ENCODE data around the gene ZNF559. TPM values are rescaled to one million over a fixed set of nuclear protein-coding genes. Genes with fewer than 3 reads are reported as not detected.

Gene ZNF559
- total and polyA plus RNA-seq, 2 experiments from 2014 or later, result 18.9 to 19.3 TPM

DNA sequence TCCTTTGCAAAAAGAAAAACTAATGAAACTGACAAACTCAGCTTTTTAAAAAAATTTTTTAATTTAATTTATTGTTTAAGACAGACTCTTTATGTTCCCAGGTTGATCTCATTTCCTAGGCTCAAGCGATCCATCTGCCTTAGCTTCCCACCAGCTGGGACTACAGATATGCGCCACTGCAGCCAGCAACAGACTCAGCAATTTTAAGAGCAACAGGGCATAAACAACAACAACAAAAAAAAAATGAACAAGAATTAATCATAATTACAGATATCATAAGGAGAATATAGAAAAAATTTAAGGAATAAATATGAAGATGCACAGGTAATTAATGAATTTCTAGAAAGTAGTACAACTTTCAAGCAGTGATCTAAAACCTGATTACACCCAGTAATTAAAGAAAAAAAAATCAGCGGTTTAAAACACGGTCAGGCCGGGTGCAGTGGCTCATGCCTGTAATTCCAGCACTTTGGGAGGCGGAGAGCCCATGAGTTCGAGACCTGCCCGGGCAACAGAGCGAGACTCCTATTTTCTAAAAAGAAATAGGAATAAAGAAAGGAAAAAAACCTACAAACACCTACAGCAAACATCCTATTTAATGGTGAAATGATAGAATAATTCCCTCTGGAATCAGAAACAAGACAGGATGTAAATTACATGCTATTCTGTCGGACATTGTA is 15.7 kb upstream of the ZNF559 start (continued):
- TF ChIP-seq, protein P1, sequence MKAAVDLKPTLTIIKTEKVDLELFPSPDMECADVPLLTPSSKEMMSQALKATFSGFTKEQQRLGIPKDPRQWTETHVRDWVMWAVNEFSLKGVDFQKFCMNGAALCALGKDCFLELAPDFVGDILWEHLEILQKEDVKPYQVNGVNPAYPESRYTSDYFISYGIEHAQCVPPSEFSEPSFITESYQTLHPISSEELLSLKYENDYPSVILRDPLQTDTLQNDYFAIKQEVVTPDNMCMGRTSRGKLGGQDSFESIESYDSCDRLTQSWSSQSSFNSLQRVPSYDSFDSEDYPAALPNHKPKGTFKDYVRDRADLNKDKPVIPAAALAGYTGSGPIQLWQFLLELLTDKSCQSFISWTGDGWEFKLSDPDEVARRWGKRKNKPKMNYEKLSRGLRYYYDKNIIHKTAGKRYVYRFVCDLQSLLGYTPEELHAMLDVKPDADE (IDR thresholded peaks at IDR 0.05), result no peak
- TF ChIP-seq CREB1 (CRISPR knock-in tag; IDR thresholded peaks at IDR 0.05; ENCODE audit: low read depth) (no peak), STAT1 (IDR thresholded peaks at IDR 0.05; ENCODE audit: unreplicated experiment) (no peak)

DNA sequence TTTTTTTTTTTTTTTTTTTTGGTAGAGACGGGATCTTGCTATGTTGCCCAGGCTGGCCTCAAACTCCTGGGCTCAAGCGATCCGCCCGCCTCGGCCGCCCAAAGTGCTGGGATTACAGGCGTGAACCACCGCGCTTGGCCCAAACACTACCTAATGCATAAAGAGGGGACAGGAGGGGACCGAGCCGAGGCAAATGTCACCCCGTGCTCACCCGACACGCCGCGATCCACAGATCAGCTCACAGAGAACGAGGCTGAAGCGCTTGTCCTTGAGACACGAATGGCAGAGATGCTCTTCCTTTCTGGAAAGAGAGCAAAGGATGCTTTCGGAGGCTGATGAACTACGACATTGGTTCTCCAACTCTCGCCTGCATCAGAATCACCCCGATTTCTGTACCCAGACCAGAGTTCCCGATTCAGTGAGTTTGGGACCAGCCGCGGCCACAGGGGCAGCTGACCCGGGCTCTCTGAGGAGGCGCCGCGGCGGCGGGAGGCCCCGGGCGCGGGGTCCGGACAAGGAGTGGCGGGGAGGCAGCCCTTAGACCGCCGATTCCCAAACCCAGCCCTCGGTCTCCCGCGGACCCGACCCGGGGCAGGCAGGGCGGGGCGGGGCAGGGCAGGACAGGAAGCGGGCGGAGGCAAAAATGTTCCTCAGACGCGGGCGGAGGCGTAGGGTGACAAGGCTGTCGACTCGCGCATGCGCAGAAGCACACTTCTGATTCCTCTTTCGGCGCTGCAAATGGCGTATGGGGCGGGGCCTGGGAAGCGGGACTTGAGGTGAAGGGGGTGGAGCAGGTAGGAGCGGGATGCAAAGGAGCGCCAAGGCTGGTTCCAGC is 14.6 kb upstream of the ZNF559 start, which contains the start of gene ZNF699:
Gene ZNF699 (minus strand): TSS at position 700 of the 835 bp plus-strand sequence. CDS start 4,719 bp downstream, outside the sequence.
- ATAC-seq, result peak; percentile 95
- Histone ChIP-seq H3K36me3 (ENCODE audit: insufficient read depth) (no peaks in the 10 kb centered on the region; the same call in 1 of the 2 replicates), H3K79me2 (replicated peaks; ENCODE audit: insufficient read depth) (peaks cover 4% of the 10 kb centered on the region), H3K27ac (ENCODE audit: low read depth) (peak within 1 kb of the TSS; percentile 96), H3K27me3 (ENCODE audit: insufficient read depth) (no peaks in the 10 kb centered on the region), H3K4me1 (ENCODE audit: insufficient read depth) (no peaks in the 10 kb centered on the region), H3K4me3 (peak within 1 kb of the TSS; percentile 78), H2AFZ (peak within 1 kb of the TSS; percentile 100), H3F3A (replicated peaks; ENCODE audit: low read depth) (peaks cover 8% of the 10 kb centered on the region; the same call in 1 of the 2 replicates), H3K9me2 (ENCODE audit: insufficient read depth) (no peaks in the 10 kb centered on the region), H3K4me2 (peak within 1 kb of the TSS; percentile 75), H4K20me1 (replicated peaks; ENCODE audit: insufficient read depth) (no peaks in the 10 kb centered on the region)
- Mint-ChIP-seq H3K36me3 (ENCODE audit: low read depth) (peaks cover 29% of the 10 kb centered on the region), H3K9me3 (peaks cover 62% of the 10 kb centered on the region), H3K4me1 (no peaks in the 10 kb centered on the region), H3K27me3 (ENCODE audit: insufficient read depth, low read depth, poor library complexity) (peaks cover 10% of the 10 kb centered on the region), H3K4me3 (peak within 1 kb of the TSS; percentile 84), H3K27ac (peak within 1 kb of the TSS; percentile 99)
- peak; percentile 99 for DNase-seq (ENCODE audit: low spot score)
- TF ChIP-seq POLR2AphosphoS5 (IDR thresholded peaks at IDR 0.05; ENCODE audit: low read depth) (peak; percentile 75), NANOG (IDR thresholded peaks at IDR 0.05; ENCODE audit: borderline replicate concordance) (no peak)

DNA sequence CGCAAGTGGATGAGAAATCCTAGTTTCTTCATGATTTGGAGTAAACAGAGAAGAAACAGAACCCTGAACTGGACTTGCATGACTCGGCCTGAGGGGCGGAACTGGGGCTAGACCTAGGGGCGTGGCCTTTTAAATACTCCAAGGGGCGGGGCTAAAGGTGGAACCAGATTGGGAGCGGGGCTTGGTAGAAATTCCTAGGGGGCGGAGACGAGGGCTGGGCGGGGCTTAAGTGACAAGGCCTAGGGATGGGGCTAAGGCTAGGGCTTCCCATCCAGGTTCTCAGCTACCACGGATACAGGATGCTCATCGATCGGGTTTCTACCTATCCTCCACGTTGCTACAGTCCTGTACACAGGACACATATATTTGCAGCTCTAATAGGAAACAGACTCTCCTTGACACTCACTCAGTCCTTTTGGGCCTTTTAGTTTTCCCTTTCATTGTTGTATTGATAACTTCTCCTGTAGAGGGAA is 14.0 kb upstream of the ZNF559 start:
- H3K27ac Mint-ChIP-seq, result peak overlapping the region; percentile 99
- H3K4me3 ChIP-seq, result peak overlapping the region; percentile 78
- peak; percentile 99 for DNase-seq (ENCODE audit: low spot score)
- TF ChIP-seq, protein P2, sequence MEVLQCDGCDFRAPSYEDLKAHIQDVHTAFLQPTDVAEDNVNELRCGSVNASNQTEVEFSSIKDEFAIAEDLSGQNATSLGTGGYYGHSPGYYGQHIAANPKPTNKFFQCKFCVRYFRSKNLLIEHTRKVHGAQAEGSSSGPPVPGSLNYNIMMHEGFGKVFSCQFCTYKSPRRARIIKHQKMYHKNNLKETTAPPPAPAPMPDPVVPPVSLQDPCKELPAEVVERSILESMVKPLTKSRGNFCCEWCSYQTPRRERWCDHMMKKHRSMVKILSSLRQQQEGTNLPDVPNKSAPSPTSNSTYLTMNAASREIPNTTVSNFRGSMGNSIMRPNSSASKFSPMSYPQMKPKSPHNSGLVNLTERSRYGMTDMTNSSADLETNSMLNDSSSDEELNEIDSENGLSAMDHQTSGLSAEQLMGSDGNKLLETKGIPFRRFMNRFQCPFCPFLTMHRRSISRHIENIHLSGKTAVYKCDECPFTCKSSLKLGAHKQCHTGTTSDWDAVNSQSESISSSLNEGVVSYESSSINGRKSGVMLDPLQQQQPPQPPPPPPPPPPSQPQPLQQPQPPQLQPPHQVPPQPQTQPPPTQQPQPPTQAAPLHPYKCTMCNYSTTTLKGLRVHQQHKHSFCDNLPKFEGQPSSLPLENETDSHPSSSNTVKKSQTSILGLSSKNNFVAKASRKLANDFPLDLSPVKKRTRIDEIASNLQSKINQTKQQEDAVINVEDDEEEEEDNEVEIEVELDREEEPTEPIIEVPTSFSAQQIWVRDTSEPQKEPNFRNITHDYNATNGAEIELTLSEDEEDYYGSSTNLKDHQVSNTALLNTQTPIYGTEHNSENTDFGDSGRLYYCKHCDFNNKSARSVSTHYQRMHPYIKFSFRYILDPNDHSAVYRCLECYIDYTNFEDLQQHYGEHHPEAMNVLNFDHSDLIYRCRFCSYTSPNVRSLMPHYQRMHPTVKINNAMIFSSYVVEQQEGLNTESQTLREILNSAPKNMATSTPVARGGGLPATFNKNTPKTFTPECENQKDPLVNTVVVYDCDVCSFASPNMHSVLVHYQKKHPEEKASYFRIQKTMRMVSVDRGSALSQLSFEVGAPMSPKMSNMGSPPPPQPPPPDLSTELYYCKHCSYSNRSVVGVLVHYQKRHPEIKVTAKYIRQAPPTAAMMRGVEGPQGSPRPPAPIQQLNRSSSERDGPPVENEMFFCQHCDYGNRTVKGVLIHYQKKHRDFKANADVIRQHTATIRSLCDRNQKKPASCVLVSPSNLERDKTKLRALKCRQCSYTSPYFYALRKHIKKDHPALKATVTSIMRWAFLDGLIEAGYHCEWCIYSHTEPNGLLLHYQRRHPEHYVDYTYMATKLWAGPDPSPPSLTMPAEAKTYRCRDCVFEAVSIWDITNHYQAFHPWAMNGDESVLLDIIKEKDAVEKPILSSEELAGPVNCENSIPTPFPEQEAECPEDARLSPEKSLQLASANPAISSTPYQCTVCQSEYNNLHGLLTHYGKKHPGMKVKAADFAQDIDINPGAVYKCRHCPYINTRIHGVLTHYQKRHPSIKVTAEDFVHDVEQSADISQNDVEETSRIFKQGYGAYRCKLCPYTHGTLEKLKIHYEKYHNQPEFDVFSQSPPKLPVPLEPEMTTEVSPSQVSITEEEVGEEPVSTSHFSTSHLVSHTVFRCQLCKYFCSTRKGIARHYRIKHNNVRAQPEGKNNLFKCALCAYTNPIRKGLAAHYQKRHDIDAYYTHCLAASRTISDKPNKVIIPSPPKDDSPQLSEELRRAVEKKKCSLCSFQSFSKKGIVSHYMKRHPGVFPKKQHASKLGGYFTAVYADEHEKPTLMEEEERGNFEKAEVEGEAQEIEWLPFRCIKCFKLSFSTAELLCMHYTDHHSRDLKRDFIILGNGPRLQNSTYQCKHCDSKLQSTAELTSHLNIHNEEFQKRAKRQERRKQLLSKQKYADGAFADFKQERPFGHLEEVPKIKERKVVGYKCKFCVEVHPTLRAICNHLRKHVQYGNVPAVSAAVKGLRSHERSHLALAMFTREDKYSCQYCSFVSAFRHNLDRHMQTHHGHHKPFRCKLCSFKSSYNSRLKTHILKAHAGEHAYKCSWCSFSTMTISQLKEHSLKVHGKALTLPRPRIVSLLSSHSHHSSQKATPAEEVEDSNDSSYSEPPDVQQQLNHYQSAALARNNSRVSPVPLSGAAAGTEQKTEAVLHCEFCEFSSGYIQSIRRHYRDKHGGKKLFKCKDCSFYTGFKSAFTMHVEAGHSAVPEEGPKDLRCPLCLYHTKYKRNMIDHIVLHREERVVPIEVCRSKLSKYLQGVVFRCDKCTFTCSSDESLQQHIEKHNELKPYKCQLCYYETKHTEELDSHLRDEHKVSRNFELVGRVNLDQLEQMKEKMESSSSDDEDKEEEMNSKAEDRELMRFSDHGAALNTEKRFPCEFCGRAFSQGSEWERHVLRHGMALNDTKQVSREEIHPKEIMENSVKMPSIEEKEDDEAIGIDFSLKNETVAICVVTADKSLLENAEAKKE (CRISPR knock-in tag; IDR thresholded peaks at IDR 0.05), result no peak
- no peak for TF ChIP-seq ZNF114 (CRISPR knock-in tag; IDR thresholded peaks at IDR 0.05)

More for the DNA sequence above, 14.0 kb upstream of the ZNF559 start:
- no peaks in the 10 kb centered on the region for H4K20me1 ChIP-seq (replicated peaks; ENCODE audit: insufficient read depth)
- H3K79me2 ChIP-seq (replicated peaks; ENCODE audit: insufficient read depth), result peaks cover 4% of the 10 kb centered on the region
- Mint-ChIP-seq H3K9me3 (peaks cover 62% of the 10 kb centered on the region), H3K4me1 (no peaks in the 10 kb centered on the region), H3K27me3 (ENCODE audit: insufficient read depth, low read depth, poor library complexity) (peaks cover 10% of the 10 kb centered on the region), H3K36me3 (ENCODE audit: low read depth) (peaks cover 22% of the 10 kb centered on the region), H3K4me3 (peak overlapping the region; percentile 84)
- H3K4me2 ChIP-seq, result peak overlapping the region; percentile 75
- H3K4me1 ChIP-seq (ENCODE audit: insufficient read depth), result no peaks in the 10 kb centered on the region
- no peaks in the 10 kb centered on the region for H3K9me2 ChIP-seq (ENCODE audit: insufficient read depth)
- peak; percentile 92 for ATAC-seq
- peak overlapping the region; percentile 96 for H3K27ac ChIP-seq (ENCODE audit: low read depth)
- no peaks in the 10 kb centered on the region for H3K27me3 ChIP-seq (ENCODE audit: insufficient read depth)
- H3K36me3 ChIP-seq (ENCODE audit: insufficient read depth), result no peaks in the 10 kb centered on the region; the same call in 1 of the 2 replicates
- H2AFZ ChIP-seq, result peak overlapping the region; percentile 93; the same call in 1 of the 2 replicates
- H3F3A ChIP-seq (replicated peaks; ENCODE audit: low read depth), result peaks cover 8% of the 10 kb centered on the region; the same call in 1 of the 2 replicates
